Stomach (tissue), 9 donors: ENCODE data around the gene FBXL22. TPM values are rescaled to one million over a fixed set of nuclear protein-coding genes. Genes with fewer than 3 reads are reported as not detected.

Experiments used
- DNase-seq, 2 donors: peaks; one replicate each; pipeline versions ENCODE4 v3.0.0 to v3.0.0-alpha.2; 2013 to 2019
- H3K27ac ChIP-seq, 5 donors: fragments of 200-600 bp in 4 of 5; sonication (generic) in 4 of 5; one replicate each; pipeline ENCODE4 v1.5.1; 2013 to 2019; ENCODE audit warnings: mild to moderate bottlenecking in 1 of 5, moderate library complexity in 1 of 5
- H3K27me3 ChIP-seq, 3 donors: fragments of 200-600 bp; sonication (generic); one replicate each; pipeline ENCODE4 v1.5.1; 2017 to 2019; ENCODE audit warnings: mixed run types in 1 of 3
- H3K36me3 ChIP-seq, 4 donors: fragments of 200-600 bp; sonication (generic); 1 replicate in 3 of 4; 2 replicates in 1 of 4; pipeline ENCODE4 v1.5.1; 2016 to 2019
- H3K4me1 ChIP-seq, 4 donors: fragments of 200-600 bp; sonication (generic); one replicate each; pipeline ENCODE4 v1.5.1; 2016 to 2019
- H3K4me3 ChIP-seq, 4 donors: fragments of 200-600 bp; sonication (generic) in 3 of 4; one replicate each; pipeline ENCODE4 v1.5.1; 2016 to 2019; ENCODE audit warnings: mild to moderate bottlenecking in 1 of 4
- H3K9me3 ChIP-seq, 4 donors: fragments of 200-600 bp; sonication (generic); one replicate each; pipeline ENCODE4 v1.5.1; 2016 to 2019
- EP300 ChIP-seq: sonication (generic); formaldehyde crosslinking; IDR thresholded peaks from one replicate; pipeline ENCODE4 v1.6.1; 2017; ENCODE audit warnings: antibody characterized with exemption
- POLR2A ChIP-seq, 4 donors: fragments of 450-650 bp; IDR thresholded peaks; one replicate each; pipeline ENCODE4 v1.6.1; 2016; ENCODE audit warnings: antibody characterized with exemption in 4 of 4, control low read depth in 2 of 4, mild to moderate bottlenecking in 1 of 4, moderate library complexity in 1 of 4
- POLR2AphosphoS5 ChIP-seq, 3 donors: sonication (generic); formaldehyde crosslinking; IDR thresholded peaks; one replicate each; pipeline ENCODE4 v1.6.1; 2016; ENCODE audit warnings: antibody characterized with exemption in 3 of 3
- WGBS, 5 donors: extraction: QIAGEN DNeasy Blood & Tissue Kit in 3 of 5; methylation state at CpG; one replicate each; pipeline versions ENCODE4 v1.1.5 to v1.1.7; 2013 to 2018; 5-methylcytosine and 5-hydroxymethylcytosine counted together
- intact Hi-C: fragments of 100-400 bp; cut with DNase I; formaldehyde crosslinking; loops from one replicate; pipeline ENCODE4 v1.15.1; 2023; ENCODE audit warnings: low total_unique reads
- polyA plus RNA-seq, 3 donors: library from polyadenylated mRNA; stranded (reverse); fragments of 200-250 nt; gene quantifications; one replicate each; pipeline ENCODE4 v1.2.3, GENCODE V29; 2013
- total RNA-seq, 5 donors: library from RNA; depleted of rRNA; stranded (reverse); fragments of >200 nt; gene quantifications; one replicate each; pipeline versions ENCODE4 v1.1.0 to v1.2.3, GENCODE V29; 2014 to 2016
- TF ChIP-seq, protein P1 (sequence below), 7 experiments: fragments of 450-650 bp in 4 of 7; fragments of 200-600 bp in 3 of 7; sonication (generic) in 3 of 7; IDR thresholded peaks; one replicate each; pipeline ENCODE4 v1.5.1; 2016 to 2019; ENCODE audit warnings: antibody characterized with exemption in 7 of 7, control low read depth in 2 of 7, mild to moderate bottlenecking in 1 of 7
- donor health status: healthy with polysubstance abuse.
- donor health status: Bipolar disorder and iron deficiency.
- donor health status: healthy.

FBXL22 gene
- total and polyA plus RNA-seq, 8 donors, result 1.5 to 34.4 (median 7.7) TPM; not detected in 1

DNA sequence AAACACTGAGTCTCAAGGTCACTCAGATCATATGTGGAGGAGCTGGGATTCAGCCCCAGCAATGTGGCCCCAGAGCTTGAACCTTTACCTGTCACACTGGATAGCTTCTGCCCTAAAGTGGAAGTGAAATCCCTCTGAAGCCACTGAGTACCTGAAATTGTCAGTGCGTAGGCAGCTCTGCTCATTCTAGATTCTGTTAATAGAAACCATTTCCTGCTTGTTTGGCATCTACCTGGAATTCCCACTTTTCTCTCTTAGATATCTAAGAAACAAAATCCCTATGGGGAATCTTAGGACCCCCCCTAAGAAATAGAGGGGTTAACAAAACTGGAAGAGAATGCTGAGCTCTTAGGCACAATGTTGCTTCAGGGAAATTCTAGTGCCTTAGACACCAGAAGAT, 29.8 kb downstream of the FBXL22 start:
- intact Hi-C loops, result no loop called here
- Histone ChIP-seq H3K36me3 (peaks cover 79 to 100% (median 100%) of the 10 kb centered on the region in 4 donors), H3K9me3 (no peaks in the 10 kb centered on the region), H3K27ac (no peak overlapping the region), H3K27me3 (no peaks in the 10 kb centered on the region), H3K4me3 (no peak overlapping the region), H3K4me1 (no peaks in the 10 kb centered on the region)
- TF ChIP-seq POLR2A (IDR thresholded peaks at IDR 0.05), result no peak
- TF ChIP-seq, protein P1, sequence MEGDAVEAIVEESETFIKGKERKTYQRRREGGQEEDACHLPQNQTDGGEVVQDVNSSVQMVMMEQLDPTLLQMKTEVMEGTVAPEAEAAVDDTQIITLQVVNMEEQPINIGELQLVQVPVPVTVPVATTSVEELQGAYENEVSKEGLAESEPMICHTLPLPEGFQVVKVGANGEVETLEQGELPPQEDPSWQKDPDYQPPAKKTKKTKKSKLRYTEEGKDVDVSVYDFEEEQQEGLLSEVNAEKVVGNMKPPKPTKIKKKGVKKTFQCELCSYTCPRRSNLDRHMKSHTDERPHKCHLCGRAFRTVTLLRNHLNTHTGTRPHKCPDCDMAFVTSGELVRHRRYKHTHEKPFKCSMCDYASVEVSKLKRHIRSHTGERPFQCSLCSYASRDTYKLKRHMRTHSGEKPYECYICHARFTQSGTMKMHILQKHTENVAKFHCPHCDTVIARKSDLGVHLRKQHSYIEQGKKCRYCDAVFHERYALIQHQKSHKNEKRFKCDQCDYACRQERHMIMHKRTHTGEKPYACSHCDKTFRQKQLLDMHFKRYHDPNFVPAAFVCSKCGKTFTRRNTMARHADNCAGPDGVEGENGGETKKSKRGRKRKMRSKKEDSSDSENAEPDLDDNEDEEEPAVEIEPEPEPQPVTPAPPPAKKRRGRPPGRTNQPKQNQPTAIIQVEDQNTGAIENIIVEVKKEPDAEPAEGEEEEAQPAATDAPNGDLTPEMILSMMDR (IDR thresholded peaks at IDR 0.05), result no peak
- no peak for TF ChIP-seq POLR2AphosphoS5 (IDR thresholded peaks at IDR 0.05)
- TF ChIP-seq EP300, result no peak
- WGBS, 5 donors, result 93 to 100% (median 100%) methylated on average over 1 of the region's 1 CpG
- DNase-seq, result no peak

DNA sequence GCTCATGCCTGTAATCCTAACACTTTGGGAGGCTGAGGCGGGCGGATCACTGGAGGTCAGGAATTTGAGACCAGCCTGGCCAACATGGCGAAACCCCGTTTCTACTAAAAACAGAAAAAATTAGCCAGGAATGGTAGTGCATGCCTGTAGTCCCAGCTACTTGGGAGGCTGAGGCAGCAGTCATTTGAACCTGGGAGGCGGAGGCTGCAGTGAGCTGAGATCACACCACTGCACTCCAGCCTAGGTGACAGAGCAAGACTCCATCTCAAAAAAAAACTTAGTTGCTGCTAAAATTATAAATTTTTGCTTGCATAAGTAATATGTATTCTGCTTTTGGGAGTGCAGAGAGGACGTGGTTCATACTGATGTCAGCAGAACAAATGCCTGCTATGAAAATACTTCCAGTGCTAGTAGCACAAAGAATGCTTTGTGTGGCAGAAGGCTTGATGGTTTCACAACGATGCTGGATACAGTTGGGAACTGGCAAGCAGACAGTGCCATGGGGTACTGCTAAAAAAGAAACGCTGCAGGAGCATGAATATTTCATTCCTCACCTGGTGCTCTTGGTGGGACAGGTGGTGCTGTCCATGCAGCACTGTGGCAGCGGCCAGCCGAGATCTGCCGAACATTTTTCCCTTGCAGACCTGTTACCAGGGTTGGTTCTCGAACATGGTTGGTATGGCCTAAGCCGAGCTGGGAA, 31.1 kb downstream of the FBXL22 start:
- H3K9me3 ChIP-seq, result no peaks in the 10 kb centered on the region
- peaks cover 82 to 100% (median 100%) of the 10 kb centered on the region in 4 donors for H3K36me3 ChIP-seq
- 88 to 92% (median 89%) methylated on average over 13 of the region's 13 CpGs for WGBS, 5 donors
- no peak overlapping the region for H3K4me3 ChIP-seq
- no peaks in the 10 kb centered on the region for H3K27me3 ChIP-seq
- H3K4me1 ChIP-seq, result no peaks in the 10 kb centered on the region
- peak in 1 of 2 donors; percentile 24 for DNase-seq
- intact Hi-C loops, result no loop called here
- TF ChIP-seq POLR2A (IDR thresholded peaks at IDR 0.05) (no peak), EP300 (no peak), POLR2AphosphoS5 (IDR thresholded peaks at IDR 0.05) (no peak)
- TF ChIP-seq, protein P1 (IDR thresholded peaks at IDR 0.05), result no peak
- no peak overlapping the region for H3K27ac ChIP-seq

DNA sequence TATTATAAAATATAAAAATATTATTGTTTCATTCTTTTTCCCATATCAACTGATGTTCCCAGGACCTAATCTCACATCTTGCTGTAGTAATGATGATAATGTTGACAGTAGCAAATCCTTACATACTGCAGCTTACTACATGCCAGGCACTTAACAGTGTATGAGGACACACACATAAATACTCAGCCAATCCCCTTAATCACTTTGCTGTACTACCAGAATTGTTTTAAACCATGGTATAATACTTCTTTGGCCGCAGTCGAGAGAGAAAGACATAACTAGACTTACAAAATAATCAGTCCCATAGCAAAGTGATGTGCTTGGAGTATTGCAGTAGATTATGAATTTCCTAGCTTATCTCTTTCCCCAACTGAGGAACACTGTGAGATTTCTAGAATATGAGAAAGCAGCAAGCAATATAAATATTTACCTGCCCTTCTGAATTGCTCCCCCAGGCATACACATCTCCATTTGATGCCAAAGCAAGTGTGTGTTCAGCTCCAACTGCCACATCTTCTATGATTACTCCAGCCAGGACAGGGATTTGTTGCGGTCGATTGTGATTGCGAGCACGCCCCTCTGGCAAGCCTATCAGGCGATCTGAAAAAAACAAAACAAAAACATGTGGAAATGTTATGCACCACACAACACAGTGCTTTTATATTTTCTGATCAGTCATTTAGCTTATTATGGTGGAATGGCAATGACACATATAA, 33.0 kb downstream of the FBXL22 start:
- Histone ChIP-seq H3K9me3 (no peaks in the 10 kb centered on the region), H3K36me3 (peaks cover 76 to 100% (median 100%) of the 10 kb centered on the region in 4 donors), H3K27ac (peak overlapping the region in 1 of 5 donors; percentile 10), H3K4me1 (no peaks in the 10 kb centered on the region), H3K4me3 (no peak overlapping the region), H3K27me3 (no peaks in the 10 kb centered on the region)
- 77 to 85% (median 84%) methylated on average over 7 of the region's 7 CpGs for WGBS, 5 donors
- intact Hi-C loops, result no loop called here
- no peak for DNase-seq
- TF ChIP-seq POLR2AphosphoS5 (IDR thresholded peaks at IDR 0.05), result no peak
- no peak for TF ChIP-seq POLR2A (IDR thresholded peaks at IDR 0.05)
- no peak for TF ChIP-seq EP300
- TF ChIP-seq, protein P1 (IDR thresholded peaks at IDR 0.05), result no peak

DNA sequence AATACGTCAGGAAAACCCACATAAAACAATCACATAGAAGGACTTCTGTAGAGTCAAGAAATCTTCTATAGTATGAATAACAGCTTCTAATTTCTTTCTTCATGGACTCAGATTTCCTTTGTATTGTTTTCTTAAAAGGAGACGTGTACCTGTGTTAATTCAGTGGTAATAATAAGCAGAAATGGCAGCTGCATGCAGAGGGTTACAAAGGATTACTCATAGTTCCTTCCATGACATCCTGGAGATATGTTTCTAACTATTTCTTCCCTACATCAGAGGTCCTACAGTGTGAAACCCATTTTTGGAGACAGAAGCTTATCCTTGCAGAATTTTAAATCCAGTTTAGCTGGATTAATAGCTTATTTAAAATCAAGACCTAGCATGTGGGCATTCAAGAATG, 36.1 kb downstream of the FBXL22 start:
- peaks cover 64 to 100% (median 100%) of the 10 kb centered on the region in 4 donors for H3K36me3 ChIP-seq
- no peak overlapping the region for H3K4me3 ChIP-seq

More for the DNA sequence above, 36.1 kb downstream of the FBXL22 start:
- Histone ChIP-seq H3K27me3 (no peaks in the 10 kb centered on the region), H3K4me1 (no peaks in the 10 kb centered on the region), H3K9me3 (no peaks in the 10 kb centered on the region), H3K27ac (no peak overlapping the region)
- 86 to 96% (median 92%) methylated on average over 2 of the region's 2 CpGs for WGBS, 5 donors
- TF ChIP-seq, protein P1 (IDR thresholded peaks at IDR 0.05), result no peak
- no peak for TF ChIP-seq EP300
- TF ChIP-seq POLR2AphosphoS5 (IDR thresholded peaks at IDR 0.05), result no peak
- TF ChIP-seq POLR2A (IDR thresholded peaks at IDR 0.05), result no peak
- no peak for DNase-seq
- intact Hi-C loops, result no loop called here
